HG03025 (cell line): ENCODE measurements around the gene LENG9.
"Not testable (repeated sequence)": the region's sequence is repeated elsewhere in the genome, so short reads cannot be mapped to it uniquely, and the experiment has no call there.

Source experiments
- ATAC-seq: cut with Tn5 transposase; IDR thresholded peaks from one replicate; pipeline ENCODE4 v1.9.1; 2021; ENCODE audit warnings: mild to moderate bottlenecking, moderate library complexity; ENCODE audit not compliant: unreplicated experiment, low FRiP score

The LENG9 gene

GRCh38 chr19:54446349-54446748 lies 17.2 kb downstream of the LENG9 start:
- ATAC-seq: not testable (repeated sequence)

- ATAC-seq: no peak
Observed at GRCh38 chr19:54444737-54445136, 18.8 kb downstream of the LENG9 start.

- no peak for ATAC-seq
Observed at GRCh38 chr19:54440641-54441040, 22.9 kb downstream of the LENG9 start.

- no peak for ATAC-seq
Observed at GRCh38 chr19:54439174-54439851, 24.3 kb downstream of the LENG9 start.

GRCh38 chr19:54436628-54437252 lies 26.8 kb downstream of the LENG9 start:
- ATAC-seq: no peak

- no peak for ATAC-seq
Observed at GRCh38 chr19:54436031-54436523, 27.5 kb downstream of the LENG9 start.

- no peak for ATAC-seq
Observed at GRCh38 chr19:54435551-54436016, 28.0 kb downstream of the LENG9 start.

GRCh38 chr19:54434873-54435214 lies 28.7 kb downstream of the LENG9 start:
- ATAC-seq: no peak

GRCh38 chr19:54434112-54434872 lies 29.3 kb downstream of the LENG9 start:
- no peak for ATAC-seq

- ATAC-seq: no peak
Observed at GRCh38 chr19:54433697-54434096, 29.9 kb downstream of the LENG9 start.

GRCh38 chr19:54432144-54432738 lies 31.3 kb downstream of the LENG9 start:
- no peak for ATAC-seq

GRCh38 chr19:54431255-54431838 lies 32.2 kb downstream of the LENG9 start:
- ATAC-seq: no peak

GRCh38 chr19:54430306-54431254 lies 33.0 kb downstream of the LENG9 start:
- no peak for ATAC-seq

- no peak for ATAC-seq
Observed at GRCh38 chr19:54429545-54430227, 33.9 kb downstream of the LENG9 start.

GRCh38 chr19:54429176-54429495 lies 34.4 kb downstream of the LENG9 start:
- ATAC-seq: no peak

- ATAC-seq: no peak
Observed at GRCh38 chr19:54428323-54429175, 35.0 kb downstream of the LENG9 start.

GRCh38 chr19:54427586-54427985 lies 36.0 kb downstream of the LENG9 start:
- ATAC-seq: no peak

GRCh38 chr19:54426291-54426931 lies 37.2 kb downstream of the LENG9 start:
- ATAC-seq: no peak
